NCI-H1436 treated with DMSO at 0.1 percent for 48 hours (cell line): Measurements from ENCODE around the gene DNAJC27.

ENCODE experiments used
- DNase-seq: peaks from one replicate; lab custom pipeline; 2025; lab: John Stamatoyannopoulos, UW

DNAJC27 gene

GRCh38 chr2:24925815-24926214, 45.9 kb downstream of the DNAJC27 start:
- no peak for DNase-seq

GRCh38 chr2:24924732-24925131, 47.0 kb downstream of the DNAJC27 start:
- DNase-seq, result no peak

- no peak for DNase-seq
Measured at GRCh38 chr2:24924266-24924665, 47.5 kb downstream of the DNAJC27 start.

- DNase-seq, result no peak
Measured at GRCh38 chr2:24923106-24923505, 48.6 kb downstream of the DNAJC27 start.

GRCh38 chr2:24922556-24922955, 49.2 kb downstream of the DNAJC27 start:
- no peak for DNase-seq

GRCh38 chr2:24920809-24921441, 50.8 kb downstream of the DNAJC27 start:
- no peak for DNase-seq

GRCh38 chr2:24920098-24920808, 51.5 kb downstream of the DNAJC27 start, which contains the start of gene ADCY3:
ADCY3 (minus strand) TSS chr2:24920237; CDS start chr2:24918987, 1,250 bp downstream.
- no peak for DNase-seq

GRCh38 chr2:24919506-24920097, 52.2 kb downstream of the DNAJC27 start:
- no peak for DNase-seq

- no peak for DNase-seq
Measured at GRCh38 chr2:24919037-24919505, 52.7 kb downstream of the DNAJC27 start.

- DNase-seq, result no peak
Measured at GRCh38 chr2:24918326-24919036, 53.3 kb downstream of the DNAJC27 start.

- no peak for DNase-seq
Measured at GRCh38 chr2:24917731-24918325, 53.9 kb downstream of the DNAJC27 start.

- DNase-seq, result no peak
Measured at GRCh38 chr2:24917086-24917485, 54.7 kb downstream of the DNAJC27 start.

- DNase-seq, result no peak
Measured at GRCh38 chr2:24915796-24916195, 56.0 kb downstream of the DNAJC27 start.

GRCh38 chr2:24915175-24915574, 56.6 kb downstream of the DNAJC27 start:
- no peak for DNase-seq

- DNase-seq, result no peak
Measured at GRCh38 chr2:24914713-24915112, 57.0 kb downstream of the DNAJC27 start.

GRCh38 chr2:24913911-24914310, 57.8 kb downstream of the DNAJC27 start:
- DNase-seq, result no peak

- no peak for DNase-seq
Measured at GRCh38 chr2:24912986-24913385, 58.8 kb downstream of the DNAJC27 start.

GRCh38 chr2:24912523-24912922, 59.2 kb downstream of the DNAJC27 start:
- DNase-seq, result no peak

GRCh38 chr2:24910245-24910644, 61.5 kb downstream of the DNAJC27 start:
- DNase-seq, result no peak

GRCh38 chr2:24909555-24910177, 62.1 kb downstream of the DNAJC27 start:
- DNase-seq, result no peak

- no peak for DNase-seq
Measured at GRCh38 chr2:24908461-24908901, 63.3 kb downstream of the DNAJC27 start.

GRCh38 chr2:24907116-24907515, 64.6 kb downstream of the DNAJC27 start:
- no peak for DNase-seq
